DOHH2 (cell line): ENCODE data around the gene CNKSR3.

Source experiments
- EZH2phosphoT487 ChIP-seq: fragments of 200-600 bp; sonication (generic); IDR thresholded peaks from 2 replicates; pipeline ENCODE4 v1.6.1; 2017; ENCODE audit warnings: borderline replicate concordance, mild to moderate bottlenecking, antibody characterized with exemption, low read length, moderate library complexity, mixed read lengths
- TF ChIP-seq, protein P1 (sequence below): fragments of 200-600 bp; sonication (generic); IDR thresholded peaks from one replicate; pipeline ENCODE4 v1.5.1; 2014; ENCODE audit warnings: antibody characterized with exemption, mild to moderate bottlenecking, low read depth, low read length; ENCODE audit not compliant: poor library complexity, severe bottlenecking

DNA sequence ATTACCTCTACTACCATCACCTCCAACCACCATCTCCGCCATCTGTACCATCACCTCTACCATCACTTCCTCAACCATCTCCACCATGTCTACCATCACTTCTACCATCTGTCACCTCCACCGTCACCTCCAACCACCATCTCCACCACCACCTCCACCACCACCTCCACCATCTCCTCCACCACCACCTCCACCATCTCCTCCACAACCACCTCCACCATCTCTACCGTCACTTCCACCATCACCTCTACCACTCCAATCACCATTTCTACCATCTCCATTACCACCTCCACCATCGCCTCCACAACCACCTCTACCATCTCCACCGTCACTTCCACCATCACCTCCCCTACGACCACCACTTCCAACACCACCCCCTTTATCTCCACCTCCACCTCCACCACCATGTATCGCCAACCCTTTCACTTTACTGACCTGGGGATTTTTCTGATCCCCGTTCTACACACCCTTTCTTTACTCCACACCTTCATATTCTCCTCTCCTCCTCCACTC lies 156.2 kb downstream of the CNKSR3 start:
- TF ChIP-seq EZH2phosphoT487 = no peak
- TF ChIP-seq, protein P1, sequence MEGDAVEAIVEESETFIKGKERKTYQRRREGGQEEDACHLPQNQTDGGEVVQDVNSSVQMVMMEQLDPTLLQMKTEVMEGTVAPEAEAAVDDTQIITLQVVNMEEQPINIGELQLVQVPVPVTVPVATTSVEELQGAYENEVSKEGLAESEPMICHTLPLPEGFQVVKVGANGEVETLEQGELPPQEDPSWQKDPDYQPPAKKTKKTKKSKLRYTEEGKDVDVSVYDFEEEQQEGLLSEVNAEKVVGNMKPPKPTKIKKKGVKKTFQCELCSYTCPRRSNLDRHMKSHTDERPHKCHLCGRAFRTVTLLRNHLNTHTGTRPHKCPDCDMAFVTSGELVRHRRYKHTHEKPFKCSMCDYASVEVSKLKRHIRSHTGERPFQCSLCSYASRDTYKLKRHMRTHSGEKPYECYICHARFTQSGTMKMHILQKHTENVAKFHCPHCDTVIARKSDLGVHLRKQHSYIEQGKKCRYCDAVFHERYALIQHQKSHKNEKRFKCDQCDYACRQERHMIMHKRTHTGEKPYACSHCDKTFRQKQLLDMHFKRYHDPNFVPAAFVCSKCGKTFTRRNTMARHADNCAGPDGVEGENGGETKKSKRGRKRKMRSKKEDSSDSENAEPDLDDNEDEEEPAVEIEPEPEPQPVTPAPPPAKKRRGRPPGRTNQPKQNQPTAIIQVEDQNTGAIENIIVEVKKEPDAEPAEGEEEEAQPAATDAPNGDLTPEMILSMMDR = no peak
